NCI-H526 treated with DMSO at 0.1 percent for 48 hours (cell line): ENCODE data around the gene PRLR.

Experiments
- DNase-seq: peaks from one replicate; lab custom pipeline; 2025; lab: John Stamatoyannopoulos, UW

The PRLR gene

DNA sequence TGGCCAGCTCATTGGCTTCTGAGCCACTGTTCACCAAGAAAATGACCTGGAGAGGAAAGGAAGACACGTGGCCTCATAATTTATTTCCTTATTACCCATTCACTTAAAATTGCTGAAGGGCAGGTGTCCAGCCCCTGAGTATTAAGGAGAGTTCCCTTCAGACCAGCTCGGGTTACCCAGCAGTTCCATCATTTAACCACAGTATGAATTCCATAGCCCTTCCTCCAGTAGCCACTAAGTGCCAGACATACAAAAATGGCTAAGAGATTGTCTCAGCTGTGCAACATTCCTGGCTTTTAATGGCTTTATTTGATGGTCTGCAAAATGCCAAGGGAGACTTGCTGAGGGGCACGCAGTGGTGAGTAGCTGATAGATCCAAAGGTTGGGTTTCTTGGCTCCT lies 195.0 kb downstream of the PRLR start:
- DNase-seq = no peak

DNA sequence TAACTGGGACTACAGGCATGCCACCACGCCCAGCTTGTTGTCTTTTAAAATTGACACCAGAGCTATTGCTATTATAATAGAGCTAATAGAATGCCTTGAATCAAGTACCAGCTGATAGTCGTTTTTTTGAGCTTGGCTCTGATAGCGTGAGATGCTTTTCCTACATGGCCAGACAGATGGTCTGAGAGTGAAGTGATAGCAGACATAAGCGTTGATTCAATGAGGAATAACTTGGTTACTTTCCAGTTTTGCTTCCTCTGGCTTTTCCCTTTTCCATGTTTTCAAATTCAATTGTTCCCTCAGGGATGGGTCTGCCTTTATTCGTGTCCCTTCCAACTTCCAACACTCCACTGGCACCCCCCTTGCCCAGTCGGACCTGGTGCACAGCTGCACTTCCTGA lies 197.9 kb downstream of the PRLR start:
- DNase-seq = no peak

DNA sequence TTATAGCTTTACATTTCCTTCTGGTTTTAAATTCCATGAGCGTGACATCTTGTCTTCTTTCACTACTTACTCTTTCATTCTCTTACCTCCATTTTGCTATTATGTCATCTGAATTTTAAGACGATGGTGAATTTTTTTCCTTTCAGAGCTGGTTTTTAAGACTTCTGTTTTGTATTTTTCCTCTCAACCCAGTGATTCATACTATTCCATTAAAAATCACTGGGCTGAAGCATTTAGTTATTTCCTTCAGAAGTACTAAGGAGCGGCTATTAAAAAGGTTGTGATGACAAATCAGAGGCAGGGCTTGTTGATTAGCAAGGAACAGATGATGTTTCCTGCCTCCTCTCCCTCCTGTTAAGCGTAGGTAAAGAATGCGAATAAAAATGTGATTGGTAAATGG lies 199.0 kb downstream of the PRLR start:
- DNase-seq = no peak

DNA sequence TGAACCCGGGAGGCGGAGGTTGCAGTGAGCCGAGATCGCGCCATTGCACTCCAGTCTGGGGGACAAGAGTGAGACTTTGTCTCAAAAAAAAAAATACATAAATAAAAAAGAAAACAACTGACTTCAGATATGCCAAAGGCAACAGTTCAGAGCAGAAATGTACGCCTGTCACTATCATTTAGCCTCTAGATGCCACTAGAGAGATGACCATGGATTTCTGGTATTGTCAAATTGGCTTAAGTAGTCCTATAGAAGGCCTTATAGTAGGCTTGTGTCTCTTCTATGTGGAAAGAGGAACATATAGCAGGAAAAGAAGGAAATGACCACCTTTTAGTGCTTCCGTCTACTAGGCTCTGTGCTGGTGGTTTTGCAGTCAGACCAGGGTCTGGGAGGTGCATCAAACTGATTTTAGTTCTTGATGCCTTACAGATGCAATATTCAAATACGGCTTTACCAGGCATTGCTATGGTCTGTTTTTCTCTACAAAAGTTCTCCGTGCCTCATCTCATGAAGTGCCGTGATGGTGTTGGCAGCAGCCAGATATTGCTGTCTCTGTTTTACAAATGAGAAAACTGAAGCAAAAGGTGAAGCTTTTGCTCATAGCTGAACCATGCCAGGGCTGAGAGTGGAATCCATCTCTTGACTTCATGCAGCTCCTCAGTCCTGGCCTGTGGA lies 199.7 kb downstream of the PRLR start:
- DNase-seq = no peak

DNA sequence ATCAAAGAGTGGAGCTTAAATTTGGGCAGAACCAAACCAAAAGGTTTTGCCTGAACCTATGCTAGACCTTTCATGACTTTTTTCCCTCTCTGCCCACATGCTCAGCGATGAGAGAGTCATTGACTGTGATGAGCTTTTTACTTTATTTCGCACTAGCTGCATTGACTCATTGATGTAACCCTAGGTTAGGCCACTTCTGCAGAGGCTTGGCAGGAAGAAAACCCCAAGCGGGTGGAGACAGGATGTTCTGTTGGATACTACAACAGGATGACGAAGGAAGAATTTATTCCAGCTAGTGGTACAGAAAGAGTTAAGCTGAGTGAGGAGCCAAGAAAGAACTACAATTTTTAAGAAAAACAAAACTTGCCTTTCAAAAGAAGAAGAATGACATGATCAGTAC lies 201.0 kb downstream of the PRLR start:
- no peak for DNase-seq

DNA sequence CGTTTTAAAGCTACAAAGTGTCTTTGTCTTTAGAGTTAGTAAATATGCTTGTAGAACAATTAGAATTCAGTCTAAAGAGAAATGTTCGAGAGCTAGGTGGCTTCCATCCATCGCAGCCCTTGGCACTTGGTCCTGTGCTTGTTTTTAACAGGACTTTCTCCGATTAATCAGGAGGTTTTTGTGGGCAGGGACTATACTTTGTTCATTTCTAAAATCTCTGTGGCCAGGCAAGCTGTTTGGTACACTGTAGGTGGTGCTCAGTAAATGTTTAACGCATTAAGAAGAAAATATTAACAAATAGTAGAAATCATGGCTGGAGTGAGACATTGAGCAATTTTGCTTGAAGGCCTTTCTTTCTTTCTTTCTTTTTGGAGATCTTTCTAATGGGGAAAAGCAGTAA lies 203.3 kb downstream of the PRLR start:
- DNase-seq = no peak

DNA sequence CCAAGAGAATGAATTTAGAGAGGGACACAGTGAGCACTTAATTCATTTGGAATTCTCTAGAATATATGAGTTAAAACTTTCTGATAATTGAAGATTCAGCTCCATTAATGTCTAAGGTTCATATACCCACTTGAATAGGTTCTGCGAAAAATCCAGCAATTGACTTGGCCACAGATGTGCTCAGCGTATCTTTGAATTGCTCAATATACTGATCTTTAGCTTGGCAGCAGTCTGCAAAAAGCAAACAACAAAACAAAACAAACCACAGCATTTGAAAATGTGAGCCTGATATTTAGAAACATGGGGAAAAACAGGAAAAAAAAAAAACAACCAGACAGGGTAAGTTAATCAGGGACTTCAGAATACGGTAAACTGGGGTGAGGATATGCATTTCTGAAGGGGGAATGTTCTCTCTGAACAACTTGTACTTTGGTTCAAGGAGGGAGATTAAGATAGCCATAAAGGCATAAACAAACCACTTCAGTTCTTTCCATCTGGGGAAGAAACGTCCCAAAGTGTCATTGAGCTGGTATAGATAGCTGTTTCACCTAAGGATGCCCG lies 203.9 kb downstream of the PRLR start:
- DNase-seq = no peak

DNA sequence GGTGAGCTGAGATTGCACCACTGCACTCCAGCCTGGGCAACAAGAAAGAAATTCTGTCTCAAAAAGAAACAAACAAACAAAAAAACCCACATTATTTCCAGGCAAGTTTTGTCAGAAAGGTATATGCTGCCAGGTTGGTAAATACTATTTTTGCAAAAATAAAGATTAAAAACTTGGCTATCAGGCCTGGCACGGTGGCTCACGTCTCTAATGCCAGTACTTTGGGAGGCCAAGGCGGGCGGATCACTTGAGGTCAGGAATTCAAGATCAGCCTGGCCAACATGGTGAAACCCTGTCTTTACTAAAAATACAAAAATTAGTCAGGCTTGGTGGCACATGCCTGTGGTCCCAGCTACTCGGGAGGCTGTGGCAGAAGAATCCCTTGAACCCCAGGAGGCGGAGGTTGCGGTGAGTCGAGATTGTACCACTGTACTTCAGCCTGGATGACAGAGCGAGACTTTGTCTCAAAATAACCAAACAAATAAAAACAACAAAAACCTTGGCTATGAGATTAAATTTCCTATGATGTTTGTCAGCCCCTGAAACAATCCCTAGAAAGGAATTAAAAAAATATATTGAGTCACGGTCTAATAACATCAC lies 205.3 kb downstream of the PRLR start:
- DNase-seq = no peak

DNA sequence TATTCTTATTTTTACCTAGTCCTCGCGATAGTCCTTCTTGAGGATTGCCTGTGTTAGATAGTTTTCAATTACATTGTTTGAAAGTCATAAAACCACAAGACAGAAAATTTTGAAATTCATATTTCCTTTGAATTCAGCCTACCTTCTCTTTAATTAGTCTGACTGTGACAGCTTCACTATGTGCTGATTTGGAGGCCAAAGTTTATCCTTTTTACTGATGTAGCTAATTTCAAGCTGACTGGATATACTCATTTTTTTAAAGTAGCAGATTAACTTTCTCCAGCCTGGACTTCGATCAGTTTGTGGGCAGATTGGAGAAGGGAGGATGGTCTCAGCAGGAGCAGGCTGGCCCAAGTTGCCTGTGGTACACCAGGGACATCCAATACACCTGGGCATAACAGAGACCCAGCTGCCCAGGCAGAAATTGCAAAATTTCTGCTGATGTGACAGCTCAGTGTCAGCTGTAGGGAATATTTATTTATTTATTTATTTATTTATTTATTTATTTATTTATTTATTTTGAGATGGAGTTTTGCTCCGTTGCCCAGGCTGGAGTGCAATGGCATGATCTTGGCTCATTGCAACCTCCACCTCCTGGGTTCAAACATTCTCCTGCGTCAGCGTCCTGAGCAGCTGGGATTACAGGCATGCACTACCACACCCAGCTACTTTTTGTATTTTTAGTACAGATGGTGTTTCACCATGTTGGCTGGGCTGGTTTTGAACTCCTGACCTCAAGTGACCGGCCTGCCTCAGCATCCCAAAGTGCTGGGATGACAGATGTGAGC lies 206.7 kb downstream of the PRLR start:
- no peak for DNase-seq

DNA sequence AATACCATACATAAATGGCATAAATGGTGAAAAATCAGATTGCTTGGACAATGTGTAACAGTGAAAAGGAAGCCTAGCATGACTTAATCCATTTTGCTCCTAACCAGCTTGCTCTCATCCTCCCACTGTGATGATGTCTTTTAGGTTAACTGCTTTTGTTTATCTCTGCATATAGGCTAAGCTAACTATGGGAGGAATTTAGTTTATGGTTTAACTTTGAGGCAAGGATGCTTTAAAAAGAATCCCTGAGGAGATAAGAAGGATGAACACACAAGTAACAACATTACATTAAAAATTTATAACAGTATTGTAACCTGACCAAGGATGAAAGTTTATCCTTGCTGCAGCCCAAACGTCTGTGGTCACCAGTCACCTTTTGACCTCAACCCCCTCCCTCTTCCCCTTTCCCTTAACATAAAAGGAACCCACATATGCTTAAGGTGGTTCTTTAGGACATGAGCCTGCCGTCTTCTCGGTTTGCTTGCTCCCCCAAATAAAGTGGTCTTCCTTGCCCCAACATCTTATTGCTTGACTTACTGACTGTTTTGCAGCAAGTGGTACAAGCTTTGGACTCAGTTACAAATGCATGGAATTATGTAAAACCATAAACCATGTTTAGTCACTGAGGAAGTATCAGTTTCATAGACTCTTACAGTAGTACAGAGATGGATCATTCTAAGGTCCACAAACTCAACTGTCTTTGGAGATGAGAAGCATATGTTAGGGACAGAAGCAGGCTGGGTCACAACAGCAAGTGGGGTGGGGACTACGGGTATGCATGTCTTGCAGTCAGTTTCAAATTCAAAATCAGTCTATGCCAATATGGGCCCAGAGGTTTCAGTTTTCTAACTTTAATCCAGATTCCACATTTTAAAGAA lies 213.9 kb downstream of the PRLR start:
- DNase-seq = no peak

DNA sequence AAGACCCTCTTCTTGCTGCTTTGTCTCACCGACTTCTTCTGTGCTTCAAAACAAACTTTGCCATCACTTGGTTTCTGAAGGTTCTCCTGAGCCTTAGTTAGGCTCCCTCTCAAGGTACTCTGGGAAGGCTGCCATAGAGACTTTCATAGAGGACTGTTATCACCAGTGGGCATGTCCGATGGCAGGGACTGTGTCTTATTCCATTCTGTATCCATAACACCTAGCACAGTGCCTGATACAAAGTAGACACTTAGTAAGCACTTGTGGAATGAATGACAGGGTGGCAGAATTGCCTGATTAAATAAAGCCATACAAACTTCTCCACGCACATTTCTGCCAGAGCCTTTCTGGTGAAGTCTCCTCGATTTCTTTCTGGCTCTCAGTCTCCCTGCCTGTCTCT lies 215.2 kb downstream of the PRLR start:
- no peak for DNase-seq

DNA sequence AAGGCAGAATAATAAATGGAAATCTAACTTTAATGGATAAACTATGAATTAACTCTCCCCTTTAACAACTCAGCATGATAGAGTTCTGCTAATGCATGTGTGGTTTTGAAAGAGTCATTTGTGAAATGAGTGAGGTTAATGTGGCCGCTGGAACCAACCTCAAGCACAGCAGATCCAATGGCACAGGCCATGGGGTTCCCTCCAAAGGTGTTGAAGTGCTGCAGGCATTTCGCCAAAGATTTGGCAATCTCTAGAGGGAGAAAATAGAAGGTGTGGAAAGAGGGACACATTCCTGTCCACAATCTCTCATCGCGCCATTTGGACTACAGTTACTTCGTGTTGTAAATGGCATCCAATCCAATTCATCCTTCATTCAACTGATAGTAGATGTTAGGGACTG lies 217.5 kb downstream of the PRLR start:
- no peak for DNase-seq

DNA sequence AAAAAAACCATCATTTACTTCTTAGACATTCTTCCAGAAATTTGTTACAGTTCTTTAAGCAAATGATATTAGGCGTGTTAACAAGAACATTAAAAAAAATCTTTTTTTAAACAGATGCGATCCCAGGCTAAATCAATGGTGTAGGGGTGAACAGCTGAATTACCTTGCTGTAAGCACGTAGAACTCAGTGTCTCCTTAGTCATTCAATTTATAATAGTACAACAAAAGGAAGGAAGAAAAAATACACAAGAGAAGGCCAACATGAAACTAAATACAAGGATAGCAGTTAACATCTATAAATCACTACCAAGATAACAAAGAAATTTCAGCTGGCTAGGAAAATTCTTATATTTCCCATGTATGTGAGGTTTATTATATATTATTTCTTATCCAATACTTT lies 217.9 kb downstream of the PRLR start:
- no peak for DNase-seq

DNA sequence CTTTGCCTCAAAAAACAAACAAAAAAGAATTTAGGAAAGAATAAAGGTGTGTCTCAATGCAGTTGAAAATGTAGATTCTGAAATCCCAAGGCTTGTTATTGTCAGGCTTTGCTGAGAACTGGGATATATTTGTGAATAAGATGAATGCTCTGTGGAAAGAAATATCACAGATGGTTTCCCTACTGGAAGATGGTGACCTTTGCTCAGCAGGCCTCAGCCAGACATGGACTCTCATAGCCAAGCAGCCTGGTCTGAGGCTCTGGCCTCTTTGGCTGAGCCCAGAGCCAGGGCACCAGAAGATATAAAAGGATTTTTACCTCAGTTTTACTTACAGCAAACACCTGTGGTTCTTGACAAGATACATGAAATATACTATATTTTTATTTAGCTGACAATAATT lies 219.6 kb downstream of the PRLR start:
- no peak for DNase-seq

DNA sequence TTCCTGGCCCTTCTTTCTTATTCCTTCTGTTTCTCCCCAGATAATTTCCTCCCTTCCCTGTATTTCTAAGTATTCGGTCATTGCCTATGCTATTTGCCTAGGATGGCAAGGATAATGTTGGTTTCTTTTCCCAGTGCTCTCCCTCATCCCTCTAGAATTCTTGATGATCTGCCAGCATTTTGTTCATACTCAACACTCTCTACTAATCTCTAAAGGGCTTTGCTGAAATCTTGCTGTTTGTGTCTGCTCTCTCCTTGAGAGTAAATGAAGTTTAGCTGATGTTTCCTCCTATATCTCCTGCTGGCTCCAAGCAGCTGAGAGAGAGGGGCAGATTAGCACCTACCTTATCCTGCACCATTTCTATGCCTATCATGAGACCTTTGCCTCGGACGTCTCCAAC lies 220.6 kb downstream of the PRLR start:
- no peak for DNase-seq

DNA sequence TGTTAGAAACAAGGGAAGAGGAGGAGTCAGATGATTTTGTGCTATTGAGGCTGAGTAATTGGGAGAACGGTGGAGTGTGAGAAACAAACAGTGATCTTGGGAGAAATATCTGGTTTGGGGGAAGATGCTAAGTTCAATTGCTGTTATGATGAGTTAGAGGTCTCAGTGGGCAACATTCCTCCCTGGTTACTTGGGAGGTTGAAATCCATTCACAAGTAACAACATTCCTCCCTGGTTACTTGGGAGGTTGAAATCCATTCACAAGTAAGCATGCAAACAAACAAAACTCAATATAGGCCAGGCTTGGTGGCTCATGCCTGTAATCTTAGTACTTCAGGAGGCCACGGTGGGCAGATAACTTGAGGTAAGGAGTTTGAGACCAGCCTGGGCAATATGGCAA lies 221.3 kb downstream of the PRLR start:
- no peak for DNase-seq

DNA sequence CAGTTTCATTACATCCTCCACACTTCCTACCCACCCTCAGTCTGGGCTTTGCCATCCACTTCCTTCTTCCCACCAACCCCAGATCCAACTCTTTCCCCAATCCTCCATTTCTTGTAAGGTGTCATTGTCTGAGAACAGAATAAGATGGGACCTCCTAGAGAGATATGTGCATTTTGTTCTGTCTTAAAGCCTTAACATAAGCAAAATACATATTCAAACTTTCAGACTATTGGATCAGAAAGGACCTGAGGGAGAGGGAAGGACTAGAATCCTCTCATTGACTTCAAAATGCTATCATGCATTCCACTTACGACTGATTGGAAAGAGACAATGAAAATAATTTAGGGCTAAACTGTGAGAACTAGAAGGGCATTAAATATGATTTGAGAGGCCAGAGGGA lies 225.5 kb downstream of the PRLR start:
- no peak for DNase-seq

DNA sequence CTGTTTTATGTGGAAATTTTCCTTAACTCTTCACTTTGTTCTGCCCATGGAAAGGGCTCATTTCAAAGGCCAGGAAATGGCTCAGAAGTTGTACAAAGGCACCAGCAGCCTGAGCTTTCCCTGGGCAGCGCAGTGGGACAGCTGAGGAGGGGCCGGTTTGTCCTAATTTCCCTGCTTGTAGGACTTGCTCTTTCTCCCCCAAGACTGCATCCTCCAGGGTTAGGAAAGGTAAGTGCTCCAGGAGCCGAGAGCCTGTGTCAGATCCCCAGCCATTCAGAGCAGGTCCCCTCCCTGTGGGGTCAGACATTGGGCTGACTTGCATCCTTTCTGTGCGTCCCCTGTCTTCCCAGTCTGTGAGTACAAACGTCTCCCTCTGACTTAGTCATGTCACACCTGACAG lies 226.1 kb downstream of the PRLR start:
- no peak for DNase-seq

DNA sequence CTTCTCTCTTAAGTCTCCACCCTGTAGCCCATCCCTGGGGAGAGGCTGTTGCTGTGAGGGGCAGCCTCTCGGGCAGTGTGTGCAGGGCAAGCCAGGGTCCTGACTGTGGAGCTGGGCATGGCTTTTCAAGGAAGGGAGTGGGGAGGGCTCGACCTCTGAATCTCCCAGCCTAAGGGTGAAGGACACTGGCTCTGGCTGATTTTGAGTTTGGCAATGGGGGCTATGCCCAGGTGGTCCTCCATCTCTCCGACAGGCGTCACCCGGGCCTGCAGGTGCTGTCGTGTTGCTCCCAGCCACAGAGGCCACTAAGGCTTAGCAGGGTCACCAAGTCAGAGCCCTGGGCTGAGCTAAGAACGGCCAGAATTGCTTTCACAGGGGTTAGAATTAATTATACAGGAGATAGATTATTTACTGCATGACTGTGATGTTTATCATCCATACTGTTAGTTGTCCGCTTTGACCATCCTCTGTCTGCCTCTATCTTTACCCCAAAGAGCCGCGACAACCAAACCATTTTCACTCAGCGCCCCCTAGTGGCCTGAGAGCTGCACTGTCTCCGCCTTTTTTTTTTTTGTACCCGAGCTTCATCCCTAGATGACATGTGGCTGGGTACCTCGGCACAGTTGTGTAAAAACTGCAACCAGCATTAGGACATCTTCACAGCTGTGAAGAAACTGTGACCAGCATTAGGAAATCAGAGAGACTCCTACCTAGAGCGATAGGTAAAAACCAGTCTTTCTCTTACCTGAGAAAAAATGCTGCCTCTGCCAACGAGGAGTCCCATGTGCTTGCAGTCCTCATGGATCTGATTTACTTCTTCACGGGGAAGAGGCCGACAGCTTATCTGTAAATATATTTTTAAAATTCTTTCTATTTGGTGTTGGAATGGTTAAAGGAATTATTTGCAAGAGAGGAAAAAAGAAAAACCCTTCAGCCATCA lies 227.0 kb downstream of the PRLR start:
- peak; percentile 42 for DNase-seq

DNA sequence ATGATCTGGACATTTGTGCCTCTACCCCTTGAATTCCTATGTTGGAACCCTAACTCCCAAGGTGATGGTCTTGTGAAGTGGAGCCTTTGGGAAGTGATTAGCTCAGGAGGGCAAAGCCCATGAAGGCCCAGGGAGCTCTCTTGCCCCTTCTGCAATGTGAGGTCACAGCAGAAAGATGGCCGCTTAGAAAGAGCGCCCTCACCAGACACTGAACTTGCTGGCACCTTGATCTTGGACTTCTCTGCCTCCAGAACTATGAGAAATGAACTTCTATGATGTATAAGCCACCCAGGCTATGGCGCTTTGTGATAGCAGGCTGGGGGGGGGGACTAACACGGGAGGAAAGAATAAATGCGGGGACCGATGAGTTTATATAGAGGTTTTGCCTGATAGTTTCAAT lies 227.8 kb downstream of the PRLR start:
- no peak for DNase-seq

DNA sequence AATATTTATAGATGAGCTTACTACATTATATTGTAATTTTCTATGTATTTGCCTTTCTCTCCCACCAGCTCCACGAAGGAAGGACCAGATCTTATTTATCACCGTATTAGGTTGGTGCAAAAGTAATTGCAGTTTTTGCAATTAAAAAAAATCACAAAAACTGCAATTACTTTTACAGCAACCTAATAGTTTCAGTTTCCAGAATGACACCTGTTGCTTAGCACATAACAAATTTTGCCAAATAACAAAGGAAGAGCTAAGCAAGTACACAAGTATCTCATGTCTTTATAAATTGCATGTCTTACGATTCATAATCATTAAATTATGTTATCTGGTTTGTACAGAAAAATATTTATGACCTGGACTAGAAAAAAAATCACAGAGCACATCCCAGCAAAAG lies 228.4 kb downstream of the PRLR start:
- no peak for DNase-seq
